ENCODE results near the gene CDH5.

CDH5 gene

GRCh38 chr16:66414891-66415290, 48.4 kb downstream of the CDH5 start:
- no peak for DNase-seq (ENCODE audit: low spot score)
- no peak overlapping the region for H3K18ac ChIP-seq (ENCODE audit: low read length)
- no peak overlapping the region for H2BK5ac ChIP-seq (ENCODE audit: low read length)
- H4K91ac ChIP-seq (ENCODE audit: low read depth, low read length, poor library complexity): no peak overlapping the region
- no peak overlapping the region for H3K4ac ChIP-seq (ENCODE audit: low read length)
- peaks cover 0 to 13% of the 10 kb centered on the region in 2 donors for H3K9me3 ChIP-seq (replicated peaks in 1 of 2; ENCODE audit: control insufficient read depth in 2 of 2, insufficient read depth in 1 of 2, low read depth in 1 of 2, low read length in 2 of 2)
- no peak overlapping the region for H2BK15ac ChIP-seq (ENCODE audit: low read length)
- H3K27ac ChIP-seq (replicated peaks; ENCODE audit: low read length): no peak overlapping the region
- peaks cover 0 to 10% (median 0%) of the 10 kb centered on the region in 3 experiments for H3K27me3 ChIP-seq (ENCODE audit: control insufficient read depth in 3 of 3, insufficient read depth in 3 of 3, low read depth in 1 of 3, low read length in 3 of 3)
- no CpG with 5 or more reads among the region's 1 CpG for WGBS, 2 donors (ENCODE audit: extremely low coverage in 2 of 2, insufficient read length in 2 of 2, insufficient replicate concordance in 1 of 2)
- no peak overlapping the region for H2BK120ac ChIP-seq (ENCODE audit: low read depth, low read length)
- no peak overlapping the region for H3K23ac ChIP-seq (ENCODE audit: low read depth, low read length, poor library complexity)
- H3K4me1 ChIP-seq (ENCODE audit: control insufficient read depth in 2 of 2, insufficient read depth in 1 of 2, low read depth in 1 of 2, low read length in 2 of 2): no peaks in the 10 kb centered on the region
- no peak overlapping the region for H3K4me2 ChIP-seq (ENCODE audit: insufficient read depth, low read length, poor library complexity, severe bottlenecking)
- no peak overlapping the region for H2AFZ ChIP-seq (ENCODE audit: low read length)
- no peak overlapping the region for H3K14ac ChIP-seq (ENCODE audit: low read length)
- no peak overlapping the region for H2BK12ac ChIP-seq (ENCODE audit: low read length)
- no peaks in the 10 kb centered on the region for H3K79me1 ChIP-seq (ENCODE audit: low read depth, low read length)
- H4K8ac ChIP-seq (ENCODE audit: low read depth, low read length): no peak overlapping the region
- H2AK5ac ChIP-seq (ENCODE audit: low read depth, low read length): no peak overlapping the region
- H3K9ac ChIP-seq (ENCODE audit: low read depth, low read length, poor library complexity): no peak overlapping the region
- H3K36me3 ChIP-seq (replicated peaks in 1 of 2; ENCODE audit: control insufficient read depth in 2 of 2, insufficient read depth in 2 of 2, low read length in 2 of 2): no peaks in the 10 kb centered on the region
- H3K4me3 ChIP-seq (ENCODE audit: low read length in 2 of 2): no peak overlapping the region

GRCh38 chr16:66416136-66416535, 49.6 kb downstream of the CDH5 start:
- H3K27ac ChIP-seq (replicated peaks; ENCODE audit: low read length): no peak overlapping the region
- H3K18ac ChIP-seq (ENCODE audit: low read length): peak overlapping the region; percentile 32
- H2BK5ac ChIP-seq (ENCODE audit: low read length): no peak overlapping the region
- no peak overlapping the region for H3K9ac ChIP-seq (ENCODE audit: low read depth, low read length, poor library complexity)
- WGBS, 2 donors (ENCODE audit: extremely low coverage in 2 of 2, insufficient read length in 2 of 2, insufficient replicate concordance in 1 of 2): no CpG with 5 or more reads among the region's 1 CpG
- H2BK15ac ChIP-seq (ENCODE audit: low read length): no peak overlapping the region
- H2AK5ac ChIP-seq (ENCODE audit: low read depth, low read length): no peak overlapping the region
- no peak overlapping the region for H3K4me2 ChIP-seq (ENCODE audit: insufficient read depth, low read length, poor library complexity, severe bottlenecking)
- no peaks in the 10 kb centered on the region for H3K79me1 ChIP-seq (ENCODE audit: low read depth, low read length)
- DNase-seq (ENCODE audit: low spot score): no peak
- H2AFZ ChIP-seq (ENCODE audit: low read length): no peak overlapping the region
- peaks cover 0 to 13% of the 10 kb centered on the region in 2 donors for H3K9me3 ChIP-seq (replicated peaks in 1 of 2; ENCODE audit: control insufficient read depth in 2 of 2, insufficient read depth in 1 of 2, low read depth in 1 of 2, low read length in 2 of 2)
- no peak overlapping the region for H2BK12ac ChIP-seq (ENCODE audit: low read length)
- no peaks in the 10 kb centered on the region for H3K4me1 ChIP-seq (ENCODE audit: control insufficient read depth in 2 of 2, insufficient read depth in 1 of 2, low read depth in 1 of 2, low read length in 2 of 2)
- H3K4me3 ChIP-seq (ENCODE audit: low read length in 2 of 2): no peak overlapping the region
- H3K23ac ChIP-seq (ENCODE audit: low read depth, low read length, poor library complexity): no peak overlapping the region
- peaks cover 0 to 13% (median 0%) of the 10 kb centered on the region in 3 experiments for H3K27me3 ChIP-seq (ENCODE audit: control insufficient read depth in 3 of 3, insufficient read depth in 3 of 3, low read depth in 1 of 3, low read length in 3 of 3)
- H4K8ac ChIP-seq (ENCODE audit: low read depth, low read length): no peak overlapping the region
- no peak overlapping the region for H2BK120ac ChIP-seq (ENCODE audit: low read depth, low read length)
- H3K36me3 ChIP-seq (replicated peaks in 1 of 2; ENCODE audit: control insufficient read depth in 2 of 2, insufficient read depth in 2 of 2, low read length in 2 of 2): no peaks in the 10 kb centered on the region
- H4K91ac ChIP-seq (ENCODE audit: low read depth, low read length, poor library complexity): no peak overlapping the region
- H3K14ac ChIP-seq (ENCODE audit: low read length): no peak overlapping the region
- H3K4ac ChIP-seq (ENCODE audit: low read length): no peak overlapping the region

GRCh38 chr16:66416939-66417700, 50.6 kb downstream of the CDH5 start:
- H3K27me3 ChIP-seq (ENCODE audit: control insufficient read depth in 3 of 3, insufficient read depth in 3 of 3, low read depth in 1 of 3, low read length in 3 of 3): peaks cover 0 to 21% (median 0%) of the 10 kb centered on the region in 3 experiments
- H3K36me3 ChIP-seq (replicated peaks in 1 of 2; ENCODE audit: control insufficient read depth in 2 of 2, insufficient read depth in 2 of 2, low read length in 2 of 2): no peaks in the 10 kb centered on the region
- H4K8ac ChIP-seq (ENCODE audit: low read depth, low read length): no peak overlapping the region
- H3K79me1 ChIP-seq (ENCODE audit: low read depth, low read length): no peaks in the 10 kb centered on the region
- no peak overlapping the region for H2AFZ ChIP-seq (ENCODE audit: low read length)
- no peak overlapping the region for H3K14ac ChIP-seq (ENCODE audit: low read length)
- no peak overlapping the region for H4K91ac ChIP-seq (ENCODE audit: low read depth, low read length, poor library complexity)
- DNase-seq (ENCODE audit: low spot score): no peak
- H2BK12ac ChIP-seq (ENCODE audit: low read length): no peak overlapping the region
- WGBS, 2 donors (ENCODE audit: extremely low coverage in 2 of 2, insufficient read length in 2 of 2, insufficient replicate concordance in 1 of 2): no CpG with 5 or more reads among the region's 9 CpGs
- H2BK5ac ChIP-seq (ENCODE audit: low read length): no peak overlapping the region
- no peak overlapping the region for H3K9ac ChIP-seq (ENCODE audit: low read depth, low read length, poor library complexity)
- no peak overlapping the region for H3K27ac ChIP-seq (replicated peaks; ENCODE audit: low read length)
- H3K4ac ChIP-seq (ENCODE audit: low read length): no peak overlapping the region
- H3K23ac ChIP-seq (ENCODE audit: low read depth, low read length, poor library complexity): no peak overlapping the region
- no peak overlapping the region for H2BK120ac ChIP-seq (ENCODE audit: low read depth, low read length)
- no peak overlapping the region for H2BK15ac ChIP-seq (ENCODE audit: low read length)
- no peak overlapping the region for H3K4me2 ChIP-seq (ENCODE audit: insufficient read depth, low read length, poor library complexity, severe bottlenecking)
- H3K18ac ChIP-seq (ENCODE audit: low read length): no peak overlapping the region
- H3K4me3 ChIP-seq (ENCODE audit: low read length in 2 of 2): no peak overlapping the region
- no peaks in the 10 kb centered on the region for H3K4me1 ChIP-seq (ENCODE audit: control insufficient read depth in 2 of 2, insufficient read depth in 1 of 2, low read depth in 1 of 2, low read length in 2 of 2)
- peaks cover 0 to 12% of the 10 kb centered on the region in 2 donors for H3K9me3 ChIP-seq (replicated peaks in 1 of 2; ENCODE audit: control insufficient read depth in 2 of 2, insufficient read depth in 1 of 2, low read depth in 1 of 2, low read length in 2 of 2)
- no peak overlapping the region for H2AK5ac ChIP-seq (ENCODE audit: low read depth, low read length)

GRCh38 chr16:66418165-66418962, 51.9 kb downstream of the CDH5 start:
- Histone ChIP-seq H4K8ac (ENCODE audit: low read depth, low read length) (no peak overlapping the region), H3K4ac (ENCODE audit: low read length) (no peak overlapping the region), H4K91ac (ENCODE audit: low read depth, low read length, poor library complexity) (no peak overlapping the region), H3K36me3 (replicated peaks in 1 of 2; ENCODE audit: control insufficient read depth in 2 of 2, insufficient read depth in 2 of 2, low read length in 2 of 2) (no peaks in the 10 kb centered on the region), H2BK12ac (ENCODE audit: low read length) (no peak overlapping the region), H3K14ac (ENCODE audit: low read length) (no peak overlapping the region), H3K4me1 (ENCODE audit: control insufficient read depth in 2 of 2, insufficient read depth in 1 of 2, low read depth in 1 of 2, low read length in 2 of 2) (no peaks in the 10 kb centered on the region), H2AFZ (ENCODE audit: low read length) (no peak overlapping the region), H2BK120ac (ENCODE audit: low read depth, low read length) (no peak overlapping the region), H3K79me1 (ENCODE audit: low read depth, low read length) (no peaks in the 10 kb centered on the region), H3K27me3 (ENCODE audit: control insufficient read depth in 3 of 3, insufficient read depth in 3 of 3, low read depth in 1 of 3, low read length in 3 of 3) (peaks cover 0 to 32% (median 0%) of the 10 kb centered on the region in 3 experiments), H2BK5ac (ENCODE audit: low read length) (no peak overlapping the region), H3K9me3 (replicated peaks in 1 of 2; ENCODE audit: control insufficient read depth in 2 of 2, insufficient read depth in 1 of 2, low read depth in 1 of 2, low read length in 2 of 2) (peaks cover 0 to 4% of the 10 kb centered on the region in 2 donors), H2BK15ac (ENCODE audit: low read length) (no peak overlapping the region), H3K4me2 (ENCODE audit: insufficient read depth, low read length, poor library complexity, severe bottlenecking) (no peak overlapping the region), H2AK5ac (ENCODE audit: low read depth, low read length) (no peak overlapping the region), H3K4me3 (ENCODE audit: low read length in 2 of 2) (no peak overlapping the region), H3K9ac (ENCODE audit: low read depth, low read length, poor library complexity) (no peak overlapping the region), H3K23ac (ENCODE audit: low read depth, low read length, poor library complexity) (no peak overlapping the region), H3K27ac (replicated peaks; ENCODE audit: low read length) (no peak overlapping the region), H3K18ac (ENCODE audit: low read length) (no peak overlapping the region)
- no CpG with 5 or more reads among the region's 9 CpGs for WGBS, 2 donors (ENCODE audit: extremely low coverage in 2 of 2, insufficient read length in 2 of 2, insufficient replicate concordance in 1 of 2)
- DNase-seq (ENCODE audit: low spot score): no peak

All from neuronal stem cell (in vitro differentiated cells).